A549 (cell line): ENCODE measurements around the gene EPHB1.

Experiments used
- CTCF ChIP-seq: fragments of >200 bp; sonication (Bioruptor Twin); formaldehyde crosslinking; IDR thresholded peaks from 3 replicates; pipeline ENCODE4 v1.5.1; 2016
- FOSL2 ChIP-seq, 2 experiments: fragments of 450-650 bp in 1 of 2; fragments of >200 bp in 1 of 2; sonication (Bioruptor Twin) in 1 of 2; formaldehyde crosslinking; IDR thresholded peaks; 2 replicates each; pipeline versions ENCODE4 v1.5.0 to v1.6.1; 2016 to 2020; ENCODE audit warnings: mild to moderate bottlenecking in 1 of 2, moderate library complexity in 1 of 2
- HMGXB4 ChIP-seq: fragments of 250-450 bp; sonication (Bioruptor Pico); IDR thresholded peaks from 2 replicates; pipeline ENCODE4 v1.5.0; 2021; ENCODE audit warnings: mild to moderate bottlenecking, moderate library complexity, borderline replicate concordance
- JUN ChIP-seq, 2 experiments: fragments of >200 bp; sonication (Bioruptor Twin); formaldehyde crosslinking; IDR thresholded peaks; 2 replicates in 1 of 2; 3 replicates in 1 of 2; pipeline ENCODE4 v1.6.1; 2016 to 2017
- RAD21 ChIP-seq, 2 experiments: fragments of >200 bp in 1 of 2; sonication (Bioruptor Twin) in 1 of 2; formaldehyde crosslinking in 1 of 2; IDR thresholded peaks in 1 of 2; conservative IDR thresholded peaks in 1 of 2; 2 replicates in 1 of 2; 3 replicates in 1 of 2; pipeline ENCODE4 v1.6.1; 2012 to 2018; ENCODE audit warnings: inconsistent platforms in 1 of 2
- REST ChIP-seq: fragments of 200-600 bp; sonication (generic); IDR thresholded peaks from 2 replicates; pipeline ENCODE4 v1.6.1; 2016; ENCODE audit warnings: antibody characterized with exemption, mild to moderate bottlenecking, moderate library complexity
- ZFP36 ChIP-seq: fragments of 450-650 bp; IDR thresholded peaks from 2 replicates; pipeline ENCODE4 v1.6.1; 2014; ENCODE audit warnings: borderline replicate concordance; ENCODE audit not compliant: partially characterized antibody

- TF ChIP-seq HMGXB4 (no peak), RAD21 (conservative IDR thresholded peaks at IDR 0.05 in 1 of 2, IDR thresholded peaks at IDR 0.05 in 1 of 2) (no peak), JUN (IDR thresholded peaks at IDR 0.05) (no peak), ZFP36 (no peak), REST (no peak), CTCF (no peak), FOSL2 (IDR thresholded peaks at IDR 0.05) (no peak), FOSL2 (CRISPR knock-in tag; IDR thresholded peaks at IDR 0.05) (no peak)
Observed at GRCh38 chr3:135069406-135069805, 274.3 kb downstream of the EPHB1 start.
